Activated CD4-positive, alpha-beta T cell treated with anti-CD3 and anti-CD28 coated beads, Interleukin-2, Interleukin-6, amounts not matched to agents 100 ng/mL and 50 ng/mL, durations not matched to agents 16 hours and 8 hours (primary cell): Measurements from ENCODE around the gene AFG1L.
"Not testable (repeated sequence)": the region's sequence is repeated elsewhere in the genome, so short reads cannot be mapped to it uniquely, and the experiment has no call there.

ENCODE experiments used
- DNase-seq: peaks from one replicate; pipeline ENCODE4 v3.0.0-alpha.2; 2020

The AFG1L gene

DNA sequence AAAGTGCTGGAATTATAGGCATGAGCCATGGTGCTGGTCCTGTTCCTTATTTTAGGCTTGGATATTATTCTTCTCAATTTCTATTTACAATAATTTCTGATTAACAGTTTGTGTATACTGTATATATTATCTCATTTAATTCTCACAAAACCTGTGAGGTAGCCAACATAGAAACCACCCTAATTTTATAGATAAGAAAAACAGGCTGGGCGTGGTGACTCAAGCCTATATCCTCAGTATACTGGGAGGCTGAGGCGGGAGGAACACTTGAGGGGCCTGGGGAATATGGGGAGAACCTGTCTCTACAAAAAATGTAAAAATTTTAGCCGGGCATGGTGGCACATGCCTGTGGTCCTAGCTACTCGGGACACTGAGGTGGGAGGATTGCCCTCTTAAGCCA lies 3.8 kb upstream of the AFG1L start:
- DNase-seq, result no peak

- DNase-seq, result not testable (repeated sequence)
These were observed 2.3 kb upstream of the AFG1L start for GRCh38 chr6:108292561-108292960.

DNA sequence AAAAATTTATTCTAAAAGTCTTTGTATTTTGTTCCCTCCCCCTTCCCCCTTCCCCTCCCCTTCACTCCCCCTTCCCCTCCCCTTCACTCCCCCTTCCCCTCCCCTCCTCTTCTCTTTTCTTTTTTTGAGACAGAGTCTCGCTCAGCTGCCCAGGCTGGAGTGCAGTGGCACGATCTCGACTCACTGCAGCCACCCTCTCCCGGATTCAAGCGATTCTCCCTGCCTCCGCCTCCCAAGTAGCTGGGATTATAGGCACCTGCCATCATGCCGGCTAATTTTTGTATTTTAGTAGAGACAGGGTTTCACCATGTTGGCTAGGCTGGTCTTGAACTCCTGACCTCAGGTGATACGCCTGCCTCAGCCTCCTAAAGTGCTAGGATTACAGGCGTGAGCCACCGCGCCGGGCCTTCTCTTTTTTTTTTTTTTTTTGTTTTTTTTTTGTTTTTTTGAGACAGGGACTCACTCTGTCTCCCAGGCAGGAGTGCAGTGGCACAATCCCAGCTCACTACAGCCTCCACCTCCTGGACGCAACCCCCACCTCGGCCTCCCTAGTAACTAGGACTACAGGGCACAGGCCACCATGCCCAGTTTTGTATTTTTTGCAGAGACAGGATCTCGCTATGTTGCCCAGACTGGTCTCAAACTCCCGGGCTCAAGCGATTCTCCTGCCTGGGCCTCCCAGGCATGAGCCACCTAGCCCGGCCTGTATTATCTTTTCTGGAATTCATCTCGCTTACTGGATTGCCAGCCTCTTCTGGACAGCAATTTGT lies 1.1 kb upstream of the AFG1L start:
- no peak for DNase-seq

DNA sequence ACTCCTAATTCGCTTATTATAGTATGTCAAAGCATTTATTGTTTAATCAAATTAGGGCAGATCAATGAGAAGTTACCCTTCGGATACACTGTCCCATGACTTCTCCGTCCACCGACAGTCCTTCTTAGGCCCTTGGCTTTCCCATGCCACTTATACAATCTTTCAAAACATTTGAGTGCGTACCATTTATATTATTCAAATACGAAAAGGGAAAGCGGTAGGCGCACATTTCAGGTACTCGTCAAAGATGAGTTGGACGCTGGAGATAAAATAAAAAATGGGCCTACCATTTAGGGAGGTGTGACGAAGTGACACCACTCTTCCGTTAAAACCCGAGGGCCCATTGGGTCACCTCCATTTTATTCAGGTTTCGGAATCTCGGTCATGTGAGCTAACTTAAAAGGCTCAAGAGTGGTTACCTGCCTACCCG lies 542 bp upstream of the AFG1L start:
- no peak for DNase-seq

- DNase-seq, result no peak
These were observed 822 bp downstream of the AFG1L start for GRCh38 chr6:108295676-108296075.

- DNase-seq, result no peak
These were observed 7.5 kb downstream of the AFG1L start for GRCh38 chr6:108302386-108302785.

- no peak for DNase-seq
These were observed 9.8 kb downstream of the AFG1L start for GRCh38 chr6:108304646-108305045.

DNA sequence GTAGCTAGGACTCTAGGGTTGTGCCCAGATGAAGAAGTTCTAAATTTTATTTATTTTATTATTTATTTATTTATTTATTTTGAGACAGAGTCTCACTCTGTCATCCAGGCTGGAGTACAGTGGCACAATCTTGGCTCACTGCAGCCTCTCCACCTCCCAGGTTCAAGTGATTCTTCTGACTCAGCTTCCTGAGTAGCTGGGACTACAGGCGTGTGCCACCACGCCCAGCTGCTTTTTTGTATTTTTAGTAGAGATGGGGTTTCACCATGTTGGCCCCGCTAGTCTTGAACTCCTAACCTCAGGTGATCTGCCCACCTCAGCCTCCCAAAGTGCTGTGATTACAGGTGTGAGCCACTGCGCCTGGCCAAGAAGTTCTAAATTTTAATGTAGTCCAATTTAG lies 13.8 kb downstream of the AFG1L start:
- DNase-seq, result peak; percentile 17

DNA sequence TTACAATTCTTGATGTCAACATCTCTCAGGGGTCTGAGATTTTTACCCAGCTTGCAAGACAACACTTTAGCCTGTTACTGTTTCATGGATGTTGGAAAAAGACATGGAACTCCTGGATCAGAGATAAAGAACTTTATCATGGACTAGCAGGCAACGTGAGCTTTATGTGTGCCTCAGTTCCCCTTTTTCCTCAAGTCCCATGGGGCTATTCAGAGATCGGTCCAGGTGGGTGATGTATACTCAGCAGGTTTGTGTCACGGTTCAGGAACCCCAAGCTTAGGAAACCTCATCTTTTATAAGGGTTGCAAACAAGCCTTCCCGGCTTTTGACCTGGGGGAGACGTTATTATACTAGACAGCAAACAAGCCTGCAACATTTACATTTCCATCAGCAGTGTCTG lies 15.0 kb downstream of the AFG1L start:
- no peak for DNase-seq

DNA sequence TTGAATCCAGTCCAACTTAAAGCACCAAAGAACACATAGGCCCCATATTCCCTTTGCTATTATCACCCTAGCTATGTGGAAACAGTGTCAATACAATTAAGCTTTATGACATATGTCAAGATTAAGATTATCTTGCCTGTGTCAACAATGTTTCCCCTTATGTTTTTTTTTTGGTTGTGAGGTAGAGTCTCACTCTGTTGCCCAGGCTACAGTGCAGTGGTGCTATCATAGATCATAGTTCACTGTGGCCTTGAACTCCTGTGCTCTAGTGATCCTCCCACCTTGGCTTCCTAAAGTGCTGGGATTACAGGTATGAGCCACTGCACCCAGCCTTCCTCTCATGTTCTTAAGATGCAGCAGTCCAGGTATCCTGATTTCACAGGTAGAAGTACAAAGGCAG lies 17.8 kb downstream of the AFG1L start:
- DNase-seq, result no peak

- DNase-seq, result no peak
These were observed 26.4 kb downstream of the AFG1L start for GRCh38 chr6:108321253-108321747.

DNA sequence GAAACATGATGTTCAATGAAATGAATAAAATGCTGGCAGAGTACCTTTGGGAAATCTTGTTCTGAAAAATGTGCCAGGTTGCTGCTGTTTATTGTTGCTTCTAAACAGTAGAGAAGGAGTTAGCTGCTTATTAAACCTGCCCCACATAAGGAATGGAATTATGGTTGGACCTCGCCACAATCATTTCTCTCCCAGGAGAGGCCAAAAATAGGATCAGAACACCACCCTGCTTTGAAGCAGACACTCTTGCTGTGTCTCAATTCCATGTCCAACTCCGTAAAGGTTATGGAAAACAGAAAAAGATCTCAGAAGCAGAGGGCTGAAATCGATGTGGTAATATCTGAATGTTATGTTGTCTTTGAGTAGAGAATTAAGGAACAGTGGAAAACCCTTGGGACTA lies 27.9 kb downstream of the AFG1L start:
- DNase-seq, result no peak

GRCh38 chr6:108323710-108324466 lies 29.0 kb downstream of the AFG1L start:
- DNase-seq, result no peak

DNA sequence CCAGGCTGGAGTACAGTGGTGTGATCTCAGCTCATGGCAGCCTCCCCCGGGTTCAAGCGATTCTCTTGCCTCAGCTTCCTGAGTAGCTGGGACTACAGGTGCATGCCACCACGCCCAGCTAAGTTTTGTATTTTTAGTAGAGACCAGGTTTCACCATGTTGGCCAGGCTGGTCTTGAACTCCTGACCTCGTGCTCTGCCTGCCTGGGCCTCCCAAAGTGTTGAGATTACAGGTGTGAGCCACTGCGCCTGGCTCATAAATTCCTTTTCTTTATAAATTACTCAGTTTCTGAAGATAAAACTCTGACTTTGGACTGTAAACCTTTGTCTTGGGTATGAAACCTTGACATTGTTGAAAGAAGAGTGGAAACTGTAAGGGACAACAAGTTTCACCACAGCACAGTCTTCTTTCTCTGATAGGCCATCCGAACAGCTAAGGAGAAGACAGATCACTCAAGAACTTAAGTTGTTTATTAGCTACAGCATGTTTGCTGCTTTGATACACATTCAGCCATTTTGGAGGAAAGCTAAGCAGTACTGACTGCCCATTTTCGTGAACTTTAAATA lies 35.4 kb downstream of the AFG1L start:
- not testable (repeated sequence) for DNase-seq

- DNase-seq, result no peak
These were observed 36.0 kb downstream of the AFG1L start for GRCh38 chr6:108330806-108331205.

GRCh38 chr6:108331982-108332381 lies 37.1 kb downstream of the AFG1L start:
- no peak for DNase-seq

GRCh38 chr6:108336971-108337370 lies 42.1 kb downstream of the AFG1L start:
- DNase-seq, result no peak

DNA sequence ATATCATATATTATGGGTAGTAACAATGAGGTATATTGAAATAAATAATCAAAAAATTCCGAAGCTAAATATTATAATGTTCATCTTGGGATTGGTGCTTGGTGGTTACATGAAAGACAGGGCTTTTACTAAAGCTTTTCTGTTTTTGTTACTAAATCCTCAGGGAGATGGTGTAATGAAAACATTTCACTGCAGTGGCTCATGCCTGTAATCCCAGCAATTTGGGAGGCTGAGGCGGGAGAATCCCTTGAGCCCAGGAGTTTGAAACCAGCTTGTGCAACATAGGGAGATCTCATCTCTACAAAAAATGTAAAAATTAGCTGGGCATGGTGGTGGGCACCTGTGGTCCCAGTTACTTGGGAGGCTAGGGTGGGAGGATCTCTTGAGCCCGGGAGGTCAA lies 42.9 kb downstream of the AFG1L start:
- DNase-seq, result no peak

DNA sequence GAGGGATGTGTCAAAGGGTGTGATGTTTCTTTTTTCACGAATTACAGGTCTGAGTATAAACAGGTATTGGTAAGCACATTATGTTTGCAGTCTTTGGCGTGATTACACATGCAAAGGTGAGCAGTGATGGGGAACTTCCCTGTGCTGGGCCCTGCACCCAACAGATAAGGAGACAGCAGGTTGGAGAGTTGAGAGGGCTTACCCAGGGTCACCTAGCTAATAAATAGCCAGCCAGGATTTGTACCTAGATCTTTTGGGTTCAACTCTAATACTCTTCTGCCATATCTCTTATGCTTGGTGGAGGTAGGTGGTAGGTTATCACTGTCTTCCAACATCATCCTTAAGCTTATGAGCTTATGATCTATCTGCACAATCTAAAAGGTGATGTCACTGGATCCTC lies 46.5 kb downstream of the AFG1L start:
- no peak for DNase-seq

DNA sequence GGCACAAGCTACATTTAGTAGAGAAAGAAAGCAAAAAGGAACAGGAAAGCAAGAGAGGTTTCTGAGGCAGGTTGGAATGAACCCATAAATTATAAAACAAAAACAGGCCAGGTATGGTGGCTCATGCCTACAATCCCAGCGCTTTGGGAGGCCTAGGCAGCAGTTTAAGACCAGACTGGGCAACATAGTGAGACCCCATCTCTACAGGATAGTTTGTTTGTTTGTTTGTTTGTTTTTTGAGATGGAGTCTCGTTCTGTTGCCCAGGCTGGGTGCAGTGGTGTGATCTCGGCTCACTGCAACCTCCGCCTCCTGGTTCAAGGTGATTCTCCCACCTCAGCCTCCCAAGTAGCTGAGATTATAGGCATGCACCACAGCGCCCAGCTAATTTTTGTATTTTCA lies 49.0 kb downstream of the AFG1L start:
- DNase-seq, result no peak

DNA sequence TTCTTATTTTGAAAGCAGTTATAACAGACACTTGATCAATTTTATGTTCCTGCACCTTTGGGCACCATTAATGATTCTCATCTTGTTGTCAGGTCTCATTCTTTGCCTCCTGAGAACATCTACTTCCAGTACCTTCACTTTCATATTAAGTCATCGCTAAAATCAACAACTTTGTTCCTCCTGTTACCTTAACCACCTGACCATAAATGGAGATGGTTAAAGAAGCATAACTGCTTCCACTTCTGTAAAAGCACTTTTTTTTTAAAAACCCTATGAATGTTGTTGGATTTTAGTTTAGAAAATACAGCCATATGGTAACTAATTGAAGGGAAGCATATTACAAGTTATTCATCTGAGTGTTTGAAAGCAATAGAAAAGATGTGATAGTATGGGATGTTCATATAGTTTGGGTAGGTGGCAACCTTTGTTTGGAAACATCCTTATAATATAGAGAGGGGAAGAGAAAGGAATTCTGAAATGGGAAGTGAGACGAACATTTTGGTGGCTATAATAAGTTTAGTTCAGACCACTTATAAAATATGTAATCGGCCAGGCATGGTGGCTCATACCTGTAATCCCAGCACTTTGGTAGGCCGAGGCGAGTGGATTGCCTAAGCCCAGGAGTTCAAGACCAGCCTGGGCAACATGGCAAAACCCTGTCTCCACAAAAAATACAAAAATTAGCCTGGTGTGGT lies 53.9 kb downstream of the AFG1L start:
- DNase-seq, result peak; percentile 59

DNA sequence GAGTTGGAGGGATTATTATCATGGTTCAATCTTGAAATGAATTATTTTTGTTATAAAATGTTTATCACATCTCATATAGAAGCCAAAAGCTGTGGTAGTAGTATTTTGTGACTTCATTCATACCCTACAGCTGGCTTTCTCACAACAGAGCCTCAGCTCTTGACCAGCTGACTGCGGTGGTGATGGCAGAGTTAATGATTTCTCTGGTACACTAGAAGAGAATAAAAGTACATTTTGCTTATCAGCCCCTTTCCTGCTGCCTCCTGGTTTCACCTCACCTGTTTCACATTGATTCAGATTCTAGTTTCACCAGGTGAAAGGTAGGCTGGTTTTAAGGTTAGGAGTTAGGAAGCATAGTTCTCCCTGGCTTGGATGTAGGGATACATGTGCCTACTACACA lies 55.7 kb downstream of the AFG1L start:
- DNase-seq, result no peak

DNA sequence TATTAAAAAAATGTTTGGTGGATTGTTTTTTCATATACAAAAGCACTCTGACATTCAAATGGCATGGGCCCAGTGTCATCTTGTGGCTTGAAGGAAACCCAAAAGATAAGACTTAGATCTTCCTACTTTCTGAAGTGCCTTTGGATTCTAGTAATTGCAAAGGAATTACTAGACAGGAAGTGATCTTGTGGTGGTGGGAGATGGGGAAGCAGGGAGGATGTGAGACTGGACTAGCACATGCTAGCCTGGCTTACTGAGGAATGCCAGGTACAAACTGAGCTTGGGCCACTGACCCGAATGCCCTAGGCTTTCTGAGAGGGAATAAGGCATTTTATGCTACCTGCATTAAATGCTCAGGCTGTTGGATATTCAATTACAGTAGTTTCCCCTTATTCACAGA lies 59.0 kb downstream of the AFG1L start:
- no peak for DNase-seq
